SKM-1 (cell line): ENCODE data around the gene PLA2G10.
"Not testable (repeated sequence)": the region's sequence is repeated elsewhere in the genome, so short reads cannot be mapped to it uniquely, and the experiment has no call there.

Source experiments
- DNase-seq: peaks from one replicate; lab custom pipeline; 2025; ENCODE audit not compliant: unreplicated experiment; lab: John Stamatoyannopoulos, UW

PLA2G10 gene, protein sequence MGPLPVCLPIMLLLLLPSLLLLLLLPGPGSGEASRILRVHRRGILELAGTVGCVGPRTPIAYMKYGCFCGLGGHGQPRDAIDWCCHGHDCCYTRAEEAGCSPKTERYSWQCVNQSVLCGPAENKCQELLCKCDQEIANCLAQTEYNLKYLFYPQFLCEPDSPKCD

DNA sequence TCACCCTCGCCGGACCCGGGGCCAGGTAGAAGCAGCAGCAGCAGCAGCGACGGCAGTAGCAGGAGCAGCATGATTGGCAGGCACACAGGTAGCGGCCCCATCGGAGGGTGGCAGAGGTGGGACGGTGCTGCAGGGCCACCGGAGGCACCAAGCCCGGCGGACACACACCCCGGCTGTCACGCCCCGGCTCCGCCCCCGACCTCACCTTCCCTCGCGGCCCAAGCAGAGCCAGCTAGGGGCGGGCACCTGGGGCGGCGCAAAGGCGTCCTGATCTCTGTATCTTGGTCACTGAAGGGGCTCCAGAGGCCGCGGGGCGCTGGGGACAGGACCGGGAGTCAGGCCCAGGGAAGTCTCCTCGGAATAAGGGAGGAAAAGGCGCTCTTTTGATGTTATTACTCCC lies at the start of gene PLA2G10:
PLA2G10 (minus strand) TSS at position 180 of the 400 bp plus-strand sequence; CDS start at position 101, 79 bp downstream.
- DNase-seq, result not testable (repeated sequence)

GRCh38 chr16:14742273-14743128 lies 48.4 kb upstream of the PLA2G10 start, which contains the start of gene NPIPA2:
Gene NPIPA2 (plus strand): TSS chr16:14742533. CDS start chr16:14748066, 5,533 bp downstream.
- DNase-seq, result not testable (repeated sequence)

DNA sequence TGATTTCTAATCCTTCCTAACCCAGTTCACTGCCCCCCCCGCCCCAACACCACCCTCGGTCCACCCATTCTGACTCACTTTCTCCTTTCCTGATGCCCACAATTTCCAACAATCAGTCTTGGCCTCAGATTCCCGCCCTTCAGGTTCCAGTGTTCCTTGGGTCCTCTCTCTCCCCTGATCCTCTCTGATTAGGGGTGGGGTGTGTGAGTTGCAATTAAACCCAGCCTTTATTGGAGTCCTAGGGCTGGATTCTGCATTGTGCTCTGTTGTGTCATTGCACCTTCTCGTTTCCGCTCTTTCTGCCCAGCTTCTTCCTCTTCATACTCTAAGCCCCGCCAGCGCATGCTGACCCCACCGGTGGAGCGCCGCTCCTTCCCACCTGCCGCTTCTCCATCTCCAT lies 47.7 kb upstream of the PLA2G10 start:
- not testable (repeated sequence) for DNase-seq

GRCh38 chr16:14740832-14741385 lies 46.8 kb upstream of the PLA2G10 start:
- DNase-seq, result not testable (repeated sequence)

DNA sequence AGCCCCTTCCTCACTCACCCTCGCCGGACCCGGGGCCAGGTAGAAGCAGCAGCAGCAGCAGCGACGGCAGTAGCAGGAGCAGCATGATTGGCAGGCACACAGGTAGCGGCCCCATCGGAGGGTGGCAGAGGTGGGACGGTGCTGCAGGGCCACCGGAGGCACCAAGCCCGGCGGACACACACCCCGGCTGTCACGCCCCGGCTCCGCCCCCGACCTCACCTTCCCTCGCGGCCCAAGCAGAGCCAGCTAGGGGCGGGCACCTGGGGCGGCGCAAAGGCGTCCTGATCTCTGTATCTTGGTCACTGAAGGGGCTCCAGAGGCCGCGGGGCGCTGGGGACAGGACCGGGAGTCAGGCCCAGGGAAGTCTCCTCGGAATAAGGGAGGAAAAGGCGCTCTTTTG lies 39.1 kb upstream of the PLA2G10 start:
- not testable (repeated sequence) for DNase-seq

- not testable (repeated sequence) for DNase-seq
Measured at GRCh38 chr16:14703156-14704011, 9.3 kb upstream of the PLA2G10 start, which contains the start of gene NPIPA3. Gene NPIPA3 (plus strand): TSS chr16:14703411. CDS start chr16:14708944, 5,533 bp downstream.

DNA sequence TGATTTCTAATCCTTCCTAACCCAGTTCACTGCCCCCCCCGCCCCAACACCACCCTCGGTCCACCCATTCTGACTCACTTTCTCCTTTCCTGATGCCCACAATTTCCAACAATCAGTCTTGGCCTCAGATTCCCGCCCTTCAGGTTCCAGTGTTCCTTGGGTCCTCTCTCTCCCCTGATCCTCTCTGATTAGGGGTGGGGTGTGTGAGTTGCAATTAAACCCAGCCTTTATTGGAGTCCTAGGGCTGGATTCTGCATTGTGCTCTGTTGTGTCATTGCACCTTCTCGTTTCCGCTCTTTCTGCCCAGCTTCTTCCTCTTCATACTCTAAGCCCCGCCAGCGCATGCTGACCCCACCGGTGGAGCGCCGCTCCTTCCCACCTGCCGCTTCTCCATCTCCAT lies 8.6 kb upstream of the PLA2G10 start:
- DNase-seq, result not testable (repeated sequence)

DNA sequence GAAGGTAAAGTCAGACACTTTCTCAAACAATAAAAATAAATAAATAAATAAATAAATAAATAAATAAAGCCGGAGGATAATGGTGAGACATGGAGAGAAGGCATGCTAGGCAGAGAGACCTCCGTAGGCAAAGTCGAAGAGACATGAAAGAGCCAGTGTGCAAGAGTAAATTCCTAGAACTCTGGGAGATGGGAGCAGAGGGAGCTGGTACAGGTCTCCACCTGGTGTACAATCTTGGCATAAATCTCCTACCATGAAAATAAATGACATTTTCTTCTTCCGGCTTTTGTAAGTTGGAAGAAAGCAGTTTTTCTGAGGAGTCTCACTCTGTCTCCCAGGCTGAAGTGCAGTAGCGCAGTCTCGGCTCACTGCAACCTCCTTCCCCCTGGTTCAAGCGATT lies 7.8 kb upstream of the PLA2G10 start:
- not testable (repeated sequence) for DNase-seq

DNA sequence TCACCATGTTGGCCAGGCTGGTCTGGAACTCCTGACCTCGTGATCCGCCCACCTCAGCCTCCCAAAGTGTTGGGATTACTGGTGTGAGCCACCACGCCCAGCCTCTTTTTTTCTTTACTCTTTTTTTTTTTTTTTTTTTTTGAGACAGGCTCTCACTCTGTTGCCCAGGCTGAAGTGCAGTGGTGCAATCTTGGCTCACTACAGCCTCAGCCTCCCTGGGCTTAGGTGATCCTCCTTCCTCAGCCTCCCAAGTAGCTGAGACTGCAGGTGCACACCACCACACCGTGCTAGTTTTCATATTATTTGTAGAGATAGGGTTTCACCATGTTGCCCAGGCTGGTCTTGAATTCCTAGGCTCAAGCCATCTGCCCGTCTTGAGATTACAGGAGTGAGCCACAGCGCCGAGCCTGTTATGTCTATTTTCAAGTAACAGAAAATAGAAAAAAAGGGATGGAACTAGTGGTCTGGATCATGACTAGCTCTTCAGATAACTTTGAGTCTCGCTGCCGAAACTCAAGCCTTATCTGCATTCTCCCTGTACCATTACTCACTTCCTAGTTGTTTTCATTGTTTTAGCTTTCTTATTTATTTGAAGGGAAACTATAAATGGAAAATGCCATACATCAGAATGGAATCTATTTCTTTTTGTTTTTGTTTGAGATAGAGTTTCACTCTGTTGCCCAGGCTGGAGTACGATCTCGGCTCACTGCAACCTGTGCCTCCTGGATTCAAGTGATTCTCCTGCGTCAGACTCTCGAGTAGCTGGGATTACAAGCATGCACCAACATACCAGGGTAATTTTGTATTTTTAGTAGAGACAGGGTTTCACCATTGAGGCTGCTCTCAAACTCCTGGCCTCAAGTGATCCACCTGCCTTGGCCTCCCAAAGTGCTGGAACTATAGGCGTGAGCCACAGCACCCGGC lies 8.0 kb downstream of the PLA2G10 start:
- not testable (repeated sequence) for DNase-seq

DNA sequence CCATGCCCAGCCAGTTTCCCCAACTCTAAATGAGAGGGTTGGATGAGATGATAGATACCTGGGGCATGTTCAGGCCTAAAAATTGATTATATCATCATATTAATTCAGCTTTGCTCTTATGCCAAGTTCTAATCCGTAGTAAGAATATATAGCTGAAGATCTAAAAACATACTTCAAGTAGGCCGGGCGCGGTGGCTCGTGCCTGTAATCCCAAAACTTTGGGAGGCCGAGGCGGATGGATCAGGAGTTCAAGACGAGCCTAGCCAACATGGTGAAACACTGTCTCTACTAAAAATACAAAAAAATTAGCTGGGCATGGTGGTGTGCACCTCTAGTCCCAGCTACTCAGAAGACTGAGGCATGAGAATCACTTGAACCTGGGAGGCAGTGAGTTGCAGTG lies 12.0 kb downstream of the PLA2G10 start:
- DNase-seq, result no peak

DNA sequence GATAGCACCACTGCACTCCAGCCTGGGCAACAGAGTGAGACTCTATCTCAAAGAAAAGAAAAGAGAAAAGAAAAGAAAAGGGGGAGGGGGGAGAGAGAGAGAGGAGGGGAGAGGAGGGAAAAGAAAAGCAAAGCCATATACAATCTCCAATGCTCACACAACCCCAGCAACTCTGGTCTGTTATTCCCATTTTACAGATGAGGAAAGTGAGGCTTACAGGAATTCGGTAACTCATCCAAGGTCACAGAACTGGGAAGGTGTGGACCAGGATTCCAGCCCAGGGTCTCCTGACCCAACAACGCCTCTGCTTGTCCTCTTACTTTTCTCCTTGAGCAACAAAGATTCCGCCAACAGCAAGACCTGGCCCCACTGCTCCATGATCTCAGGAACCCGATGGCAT lies 13.0 kb downstream of the PLA2G10 start:
- no peak for DNase-seq

DNA sequence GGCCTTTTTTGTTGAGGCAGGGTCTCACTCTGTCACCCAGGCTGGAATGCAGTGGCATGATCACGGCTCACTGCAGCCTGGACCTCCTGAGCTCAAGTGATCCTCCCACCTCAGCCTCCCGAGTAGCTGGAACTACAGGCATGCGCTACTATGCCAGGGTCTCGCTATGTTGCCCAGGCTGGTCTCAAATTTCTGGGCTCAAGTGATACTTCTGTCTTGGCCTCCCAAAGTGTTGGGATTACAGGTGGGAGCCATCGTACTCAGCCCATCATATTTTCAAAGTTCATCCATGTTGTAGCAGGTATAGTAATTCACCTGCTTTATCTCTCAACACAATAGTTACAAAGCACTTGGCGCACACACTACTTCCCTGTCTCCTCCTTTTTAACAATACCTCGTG lies 13.7 kb downstream of the PLA2G10 start:
- DNase-seq, result not testable (repeated sequence)

DNA sequence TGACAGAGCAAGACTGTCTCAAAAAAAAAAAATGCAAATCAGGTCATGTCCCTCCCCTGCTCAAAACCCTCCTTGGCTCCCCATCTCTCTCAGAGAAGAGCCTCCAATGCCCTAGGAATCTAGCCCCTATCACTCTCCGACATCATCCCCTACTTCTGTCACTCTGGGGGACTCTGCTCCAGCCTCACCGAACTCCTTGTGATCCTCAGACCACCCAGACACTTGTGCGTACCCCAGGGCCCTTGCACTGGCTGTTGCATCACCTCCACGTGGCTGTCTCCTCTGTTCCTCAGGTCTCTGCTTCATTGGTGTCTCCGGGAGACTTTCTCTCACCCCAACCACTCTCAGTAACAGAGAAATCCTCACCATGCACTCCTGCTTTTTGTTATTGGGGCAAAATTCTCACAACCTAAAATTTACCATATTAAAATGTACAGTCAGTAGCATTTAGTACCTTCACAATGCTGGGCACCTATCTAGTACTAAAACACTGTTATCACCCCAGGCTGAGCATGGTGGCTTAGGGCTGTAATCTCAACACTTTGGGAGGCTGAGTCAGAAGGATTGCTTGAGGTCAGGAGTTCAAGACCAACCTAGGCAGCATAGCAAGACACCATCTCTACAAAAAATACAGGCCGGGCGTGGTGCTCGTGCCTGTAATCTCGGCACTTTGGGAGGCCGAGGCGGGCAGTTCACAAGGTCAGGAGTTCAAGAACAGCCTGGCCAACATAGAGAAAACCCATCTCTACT lies 15.2 kb downstream of the PLA2G10 start:
- no peak for DNase-seq

DNA sequence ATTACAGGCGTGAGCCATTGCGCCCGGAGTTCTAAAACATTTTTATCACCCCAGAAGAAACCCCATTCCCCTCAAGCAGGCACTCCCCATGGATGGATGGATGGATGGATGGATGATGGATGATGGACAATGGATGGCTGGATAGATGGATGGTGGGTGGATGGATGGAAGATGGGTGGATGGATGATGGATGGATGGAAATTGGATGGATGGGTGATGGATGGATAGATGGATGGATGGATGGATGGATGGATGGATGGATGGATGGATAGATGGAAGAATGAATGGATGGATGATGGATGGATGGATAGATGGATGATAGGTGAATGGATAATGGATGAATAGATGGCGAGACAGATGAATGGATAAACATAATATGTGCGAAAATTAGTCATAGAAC lies 16.5 kb downstream of the PLA2G10 start:
- DNase-seq, result no peak

GRCh38 chr16:14676633-14677032 lies 17.5 kb downstream of the PLA2G10 start:
- DNase-seq, result no peak

- DNase-seq, result no peak
Measured at GRCh38 chr16:14672403-14672971, 21.6 kb downstream of the PLA2G10 start.

DNA sequence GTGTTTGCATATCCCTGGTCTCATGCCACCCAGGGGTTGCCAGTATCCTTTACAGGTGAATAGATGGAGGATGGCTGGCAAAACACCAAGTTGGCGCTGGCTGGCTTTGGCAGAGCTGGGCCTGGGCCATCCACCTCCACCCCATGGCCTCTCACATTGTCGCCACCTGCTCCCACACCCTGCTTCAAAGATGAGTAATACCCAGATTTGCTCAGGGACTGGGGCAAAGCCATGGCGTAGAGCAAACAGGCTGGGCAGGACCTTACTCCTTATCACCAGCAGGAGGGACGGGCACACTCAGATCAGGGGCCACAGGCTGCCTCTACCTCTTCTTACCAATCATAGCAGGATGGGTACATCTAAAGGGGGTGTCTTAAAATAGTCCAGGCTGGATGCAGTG lies 24.3 kb downstream of the PLA2G10 start:
- no peak for DNase-seq

- DNase-seq, result no peak
Measured at GRCh38 chr16:14668556-14669223, 25.4 kb downstream of the PLA2G10 start.
